Neural crest cell (in vitro differentiated cells): ENCODE results near the gene SPRR2G. TPM values are rescaled to one million over a fixed set of nuclear protein-coding genes. Genes with fewer than 3 reads are reported as not detected.

Source experiments
- DNase-seq: peaks from one replicate; pipeline ENCODE4 v3.0.0; 2021; ENCODE audit warnings: low read depth, mixed read lengths, low spot score
- H3K27ac Mint-ChIP-seq: one replicate; pipeline ENCODE4 v1.8.0; 2021; ENCODE audit warnings: mild to moderate bottlenecking, mixed read lengths; ENCODE audit not compliant: unreplicated experiment
- H3K27me3 Mint-ChIP-seq: 2 replicates; pipeline ENCODE4 v1.8.0; 2021; ENCODE audit warnings: low read depth, mild to moderate bottlenecking, mixed read lengths
- H3K36me3 Mint-ChIP-seq: 2 replicates; pipeline ENCODE4 v1.8.0; 2021; ENCODE audit warnings: low read depth, mild to moderate bottlenecking, mixed read lengths
- H3K4me1 Mint-ChIP-seq: 2 replicates; pipeline ENCODE4 v1.8.0; 2021; ENCODE audit warnings: mixed read lengths
- H3K4me3 Mint-ChIP-seq: one replicate; pipeline ENCODE4 v1.8.0; 2021; ENCODE audit warnings: mild to moderate bottlenecking, mixed read lengths
- H3K9me3 Mint-ChIP-seq: 2 replicates; pipeline ENCODE4 v1.8.0; 2021; ENCODE audit warnings: mixed read lengths
- total RNA-seq: library from RNA; stranded (reverse); gene quantifications from 2 replicates; pipeline ENCODE4 v1.2.1, GENCODE V29; 2021
- TF ChIP-seq, protein P1 (sequence below): fragments of 200-600 bp; sonication (generic); conservative IDR thresholded peaks from 2 replicates; pipeline ENCODE4 v1.5.0; 2021; ENCODE audit warnings: antibody characterized with exemption, mild to moderate bottlenecking

Gene SPRR2G
- total RNA-seq, 1 donor from 2014 or later = not detected

DNA sequence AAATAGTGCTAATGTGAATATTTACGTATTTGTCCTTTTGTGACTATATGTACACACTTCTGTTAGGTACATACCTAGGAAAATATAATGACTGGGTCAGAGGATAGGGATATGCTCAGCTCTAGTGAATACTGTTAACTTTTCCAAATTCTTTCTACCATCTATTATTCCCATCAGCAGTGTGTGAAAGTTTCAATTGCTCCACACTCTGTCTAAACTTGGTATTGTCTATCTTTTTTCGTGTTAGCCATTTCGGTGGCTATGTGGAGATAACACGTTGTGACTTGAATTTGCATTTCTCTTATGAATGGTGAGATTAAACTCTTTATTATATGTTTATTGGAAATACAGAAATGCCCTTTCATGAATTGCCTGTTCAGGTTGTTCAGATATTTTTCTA, 29.9 kb upstream of the SPRR2G start:
- H3K27me3 Mint-ChIP-seq = peaks cover 44% of the 10 kb centered on the region
- H3K36me3 Mint-ChIP-seq = no peaks in the 10 kb centered on the region
- no peaks in the 10 kb centered on the region for H3K4me1 Mint-ChIP-seq
- TF ChIP-seq, protein P1, sequence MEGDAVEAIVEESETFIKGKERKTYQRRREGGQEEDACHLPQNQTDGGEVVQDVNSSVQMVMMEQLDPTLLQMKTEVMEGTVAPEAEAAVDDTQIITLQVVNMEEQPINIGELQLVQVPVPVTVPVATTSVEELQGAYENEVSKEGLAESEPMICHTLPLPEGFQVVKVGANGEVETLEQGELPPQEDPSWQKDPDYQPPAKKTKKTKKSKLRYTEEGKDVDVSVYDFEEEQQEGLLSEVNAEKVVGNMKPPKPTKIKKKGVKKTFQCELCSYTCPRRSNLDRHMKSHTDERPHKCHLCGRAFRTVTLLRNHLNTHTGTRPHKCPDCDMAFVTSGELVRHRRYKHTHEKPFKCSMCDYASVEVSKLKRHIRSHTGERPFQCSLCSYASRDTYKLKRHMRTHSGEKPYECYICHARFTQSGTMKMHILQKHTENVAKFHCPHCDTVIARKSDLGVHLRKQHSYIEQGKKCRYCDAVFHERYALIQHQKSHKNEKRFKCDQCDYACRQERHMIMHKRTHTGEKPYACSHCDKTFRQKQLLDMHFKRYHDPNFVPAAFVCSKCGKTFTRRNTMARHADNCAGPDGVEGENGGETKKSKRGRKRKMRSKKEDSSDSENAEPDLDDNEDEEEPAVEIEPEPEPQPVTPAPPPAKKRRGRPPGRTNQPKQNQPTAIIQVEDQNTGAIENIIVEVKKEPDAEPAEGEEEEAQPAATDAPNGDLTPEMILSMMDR = no peak
- no peak overlapping the region for H3K4me3 Mint-ChIP-seq
- H3K9me3 Mint-ChIP-seq = no peaks in the 10 kb centered on the region
- H3K27ac Mint-ChIP-seq = no peak overlapping the region
- DNase-seq = no peak

DNA sequence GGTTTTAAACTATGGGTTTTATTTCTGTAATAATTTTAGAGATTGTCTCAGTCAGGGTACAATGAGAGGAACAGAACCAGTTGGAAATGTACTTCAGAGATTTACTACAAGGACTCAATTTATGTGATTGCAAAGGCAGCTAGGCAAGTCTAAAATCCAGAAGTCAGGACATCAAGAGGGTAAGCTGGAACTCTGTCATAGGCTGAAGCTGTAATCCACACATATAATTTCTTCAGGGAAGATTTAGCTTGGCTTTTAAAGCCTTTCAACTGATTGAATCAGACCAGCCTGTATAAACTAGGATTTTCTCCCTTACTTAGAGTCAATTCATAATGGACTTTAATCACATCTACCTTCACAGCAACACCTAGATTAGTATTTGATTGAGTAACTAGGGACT, 28.2 kb upstream of the SPRR2G start:
- no peak for DNase-seq
- Mint-ChIP-seq H3K9me3 (no peaks in the 10 kb centered on the region), H3K4me1 (no peaks in the 10 kb centered on the region), H3K4me3 (no peak overlapping the region), H3K36me3 (no peaks in the 10 kb centered on the region), H3K27ac (no peak overlapping the region), H3K27me3 (peaks cover 53% of the 10 kb centered on the region)
- TF ChIP-seq, protein P1 = no peak

DNA sequence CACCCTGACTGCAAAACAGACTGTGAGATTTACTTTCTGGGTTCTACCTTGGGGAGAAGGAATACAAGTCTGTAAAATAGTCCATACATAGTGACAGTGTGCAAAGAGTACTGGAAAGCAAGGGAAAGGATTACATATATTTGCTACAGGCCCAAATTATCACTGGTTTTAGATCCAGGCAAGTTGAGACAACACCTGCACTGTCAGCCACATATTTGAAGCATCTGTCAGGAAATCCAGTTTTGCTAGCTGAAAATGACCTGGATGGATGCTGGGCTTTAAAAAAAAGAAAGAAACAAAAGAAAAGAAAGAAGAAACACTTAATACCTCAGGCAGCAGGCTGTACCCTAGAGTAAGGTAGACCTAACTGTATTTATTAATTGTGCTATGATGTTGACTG, 23.9 kb upstream of the SPRR2G start:
- Mint-ChIP-seq H3K9me3 (no peaks in the 10 kb centered on the region), H3K4me1 (no peaks in the 10 kb centered on the region), H3K36me3 (no peaks in the 10 kb centered on the region), H3K27ac (no peak overlapping the region), H3K4me3 (no peak overlapping the region), H3K27me3 (peaks cover 32% of the 10 kb centered on the region)
- no peak for DNase-seq
- TF ChIP-seq, protein P1 = no peak

DNA sequence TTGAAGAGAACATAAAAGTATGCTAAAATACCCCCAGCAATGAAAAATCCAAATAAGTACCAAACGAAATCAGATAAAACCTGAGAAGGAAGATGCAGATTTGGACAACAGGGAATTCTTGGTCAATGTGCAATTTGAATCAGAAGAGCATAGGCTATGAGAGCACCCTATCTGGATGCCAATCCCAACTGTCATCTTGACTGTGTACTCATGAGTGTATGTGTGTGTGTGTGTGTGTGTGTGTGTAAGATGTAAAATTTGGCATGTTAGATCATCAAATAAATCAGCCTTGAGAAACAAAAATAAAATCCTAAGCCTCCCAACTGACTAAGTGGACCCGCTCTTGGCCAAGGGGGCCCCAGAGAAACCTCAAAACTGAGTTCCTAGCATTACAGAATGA, 18.0 kb upstream of the SPRR2G start:
- Mint-ChIP-seq H3K4me1 (no peaks in the 10 kb centered on the region), H3K9me3 (no peaks in the 10 kb centered on the region), H3K27me3 (peaks cover 20% of the 10 kb centered on the region), H3K4me3 (no peak overlapping the region), H3K27ac (no peak overlapping the region), H3K36me3 (no peaks in the 10 kb centered on the region)
- TF ChIP-seq, protein P1 = no peak
- DNase-seq = no peak

DNA sequence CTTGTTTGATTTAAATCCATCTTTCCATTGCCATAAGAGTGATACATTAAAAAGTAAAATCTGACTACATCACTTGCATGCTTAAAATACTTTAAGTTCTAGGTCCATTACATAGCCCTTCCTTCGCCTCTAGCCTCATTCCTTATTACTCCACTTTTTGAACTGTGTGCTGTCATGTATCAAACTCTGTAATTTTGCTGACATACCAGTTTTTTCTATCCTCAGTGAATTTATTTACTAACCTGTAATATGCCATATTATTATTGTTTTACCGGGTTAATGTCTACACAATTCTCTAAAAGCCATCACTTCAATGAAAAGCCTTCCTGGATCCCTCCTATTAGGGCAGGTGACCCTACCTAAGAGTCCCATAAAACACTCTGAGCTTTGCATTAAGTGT, 4.9 kb upstream of the SPRR2G start:
- no peak overlapping the region for H3K27ac Mint-ChIP-seq
- no peaks in the 10 kb centered on the region for H3K4me1 Mint-ChIP-seq
- DNase-seq = no peak
- H3K4me3 Mint-ChIP-seq = no peak overlapping the region
- TF ChIP-seq, protein P1 = no peak
- H3K9me3 Mint-ChIP-seq = peaks cover 7% of the 10 kb centered on the region
- H3K27me3 Mint-ChIP-seq = peaks cover 17% of the 10 kb centered on the region
- no peaks in the 10 kb centered on the region for H3K36me3 Mint-ChIP-seq

DNA sequence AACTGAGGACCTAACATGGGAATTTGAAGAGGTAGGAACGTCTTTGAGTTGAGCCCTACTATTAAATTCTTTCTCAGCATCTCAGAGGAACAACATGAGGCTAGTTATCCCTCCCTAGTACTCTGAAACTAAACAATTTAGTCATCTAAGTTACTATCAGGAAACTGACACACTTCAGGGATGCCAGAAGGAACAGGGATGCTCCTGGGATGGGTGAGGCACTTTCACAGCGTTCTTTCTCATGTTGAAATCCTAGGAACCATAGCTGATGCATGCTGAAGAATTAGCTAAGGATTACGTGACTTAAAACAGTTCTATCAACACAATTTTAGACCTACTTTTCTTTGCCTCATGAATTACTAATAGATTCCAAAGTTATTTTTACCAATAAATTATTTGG, 1.8 kb upstream of the SPRR2G start:
- H3K4me1 Mint-ChIP-seq = no peaks in the 10 kb centered on the region
- TF ChIP-seq, protein P1 = no peak
- no peak overlapping the region for H3K27ac Mint-ChIP-seq

More for the DNA sequence above, 1.8 kb upstream of the SPRR2G start:
- DNase-seq = no peak
- H3K4me3 Mint-ChIP-seq = no peak overlapping the region
- H3K27me3 Mint-ChIP-seq = peaks cover 26% of the 10 kb centered on the region
- H3K9me3 Mint-ChIP-seq = no peaks in the 10 kb centered on the region
- H3K36me3 Mint-ChIP-seq = no peaks in the 10 kb centered on the region
